Right lobe of liver (tissue), 6 donors: Measurements from ENCODE around the gene TGM3. TPM values are rescaled to one million over a fixed set of nuclear protein-coding genes. Genes with fewer than 3 reads are reported as not detected.

ENCODE experiments used
- ATAC-seq, 4 donors: fragments of 200-7000 bp; cut with Tn5 transposase; one replicate each; pipeline ENCODE4 v1.9.1; 2020; ENCODE audit warnings: mild to moderate bottlenecking in 4 of 4, moderate library complexity in 4 of 4
- DNase-seq, 3 donors: peaks; one replicate each; pipeline ENCODE4 v3.0.0-alpha.2; 2020
- H3K27ac ChIP-seq, 3 donors: fragments of 200-600 bp; one replicate each; pipeline ENCODE4 v1.8.0; 2022
- H3K27me3 ChIP-seq, 2 donors: fragments of 200-600 bp; one replicate each; pipeline ENCODE4 v1.8.0; 2022
- H3K36me3 ChIP-seq, 4 donors: fragments of 200-600 bp; sonication (generic) in 1 of 4; one replicate each; pipeline versions ENCODE4 v1.5.1 to v1.8.0; 2017 to 2022; ENCODE audit warnings: control low read depth in 1 of 4
- H3K4me1 ChIP-seq, 4 donors: fragments of 200-600 bp; sonication (generic) in 1 of 4; one replicate each; pipeline versions ENCODE4 v1.5.1 to v1.8.0; 2017 to 2022; ENCODE audit warnings: control low read depth in 1 of 4
- H3K4me3 ChIP-seq, 3 donors: fragments of 200-600 bp; one replicate each; pipeline ENCODE4 v1.8.0; 2022
- H3K9me3 ChIP-seq, 4 donors: fragments of 200-600 bp; sonication (generic) in 1 of 4; one replicate each; pipeline versions ENCODE4 v1.5.1 to v1.8.0; 2017 to 2022; ENCODE audit warnings: control low read depth in 1 of 4
- POLR2A ChIP-seq: fragments of 450-650 bp; IDR thresholded peaks from one replicate; pipeline ENCODE4 v1.6.1; 2017; ENCODE audit warnings: antibody characterized with exemption, mild to moderate bottlenecking
- WGBS: methylation state at CpG from one replicate; pipeline ENCODE4 v1.1.6; 2018; ENCODE audit warnings: low coverage, low lambda C conversion rate; ENCODE audit not compliant: insufficient coverage; ENCODE audit errors: missing lambda C conversion rate; 5-methylcytosine and 5-hydroxymethylcytosine counted together
- intact Hi-C, 2 donors: fragments of 100-400 bp; cut with DNase I; formaldehyde crosslinking; loops; one replicate each; pipeline versions ENCODE4 v1.11.2 to v1.14.1; 2022
- total RNA-seq, 6 experiments: library from RNA; depleted of rRNA in 2 of 6; stranded (reverse); fragments of >200 nt in 2 of 6; fragmentation: NEBNext Ultra II Directional in 3 of 6; extraction: Animal tissue kit (Norgen Biotek cat#: 25700) in 3 of 6; gene quantifications; one replicate each; pipeline versions ENCODE4 v1.1.0 to v1.2.4, GENCODE V29; 2016 to 2023
- TF ChIP-seq, protein P1 (sequence below), 4 donors: fragments of 200-600 bp in 3 of 4; fragments of 450-650 bp in 1 of 4; IDR thresholded peaks; one replicate each; pipeline versions ENCODE4 v1.5.1 to v1.8.0; 2016 to 2022; ENCODE audit warnings: antibody characterized with exemption in 4 of 4, mild to moderate bottlenecking in 2 of 4
- donor health status: DM: no; HTN: yes; CAD: no.
- donor health status: DM: no; HTN: no; CAD: no.
- donor health status: DM: no; HTN: no; CAD: no.
- donor health status: DM: no; HTN: yes; CAD: no.
- donor health status: DM: no; HTN: yes; CAD: no.

Gene TGM3
- total RNA-seq, 6 experiments from 2014 or later, result 0.15 to 3.0 (median 0.30) TPM; not detected in 2

DNA sequence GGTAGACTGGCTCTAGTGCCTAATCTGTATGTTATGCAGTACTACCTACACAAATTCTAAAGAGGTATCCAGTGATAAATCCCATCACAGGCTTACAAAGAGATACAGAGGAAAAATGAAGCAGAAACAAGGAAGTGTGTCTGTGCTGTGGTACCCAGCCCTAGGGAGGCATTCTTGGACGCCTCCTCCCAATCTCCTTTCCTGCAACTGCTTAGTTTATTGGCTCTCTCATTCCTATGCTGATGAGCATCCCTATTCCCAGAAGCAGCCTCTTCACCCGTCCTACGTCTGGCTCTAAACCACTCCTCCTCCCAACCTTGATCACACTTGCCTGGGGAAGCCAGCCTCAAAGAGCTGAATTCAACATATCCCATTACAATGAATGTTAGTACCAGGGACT is 50.4 kb downstream of the TGM3 start:
- DNase-seq, result no peak
- TF ChIP-seq, protein P1, sequence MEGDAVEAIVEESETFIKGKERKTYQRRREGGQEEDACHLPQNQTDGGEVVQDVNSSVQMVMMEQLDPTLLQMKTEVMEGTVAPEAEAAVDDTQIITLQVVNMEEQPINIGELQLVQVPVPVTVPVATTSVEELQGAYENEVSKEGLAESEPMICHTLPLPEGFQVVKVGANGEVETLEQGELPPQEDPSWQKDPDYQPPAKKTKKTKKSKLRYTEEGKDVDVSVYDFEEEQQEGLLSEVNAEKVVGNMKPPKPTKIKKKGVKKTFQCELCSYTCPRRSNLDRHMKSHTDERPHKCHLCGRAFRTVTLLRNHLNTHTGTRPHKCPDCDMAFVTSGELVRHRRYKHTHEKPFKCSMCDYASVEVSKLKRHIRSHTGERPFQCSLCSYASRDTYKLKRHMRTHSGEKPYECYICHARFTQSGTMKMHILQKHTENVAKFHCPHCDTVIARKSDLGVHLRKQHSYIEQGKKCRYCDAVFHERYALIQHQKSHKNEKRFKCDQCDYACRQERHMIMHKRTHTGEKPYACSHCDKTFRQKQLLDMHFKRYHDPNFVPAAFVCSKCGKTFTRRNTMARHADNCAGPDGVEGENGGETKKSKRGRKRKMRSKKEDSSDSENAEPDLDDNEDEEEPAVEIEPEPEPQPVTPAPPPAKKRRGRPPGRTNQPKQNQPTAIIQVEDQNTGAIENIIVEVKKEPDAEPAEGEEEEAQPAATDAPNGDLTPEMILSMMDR (IDR thresholded peaks at IDR 0.05), result no peak
- no peak for TF ChIP-seq POLR2A
- intact Hi-C loops, result loop anchor here in 1 of 2 donors (10.0 kb wide), 1 partner anchor 131 kb away; no protein-coding TSS in a partner anchor

DNA sequence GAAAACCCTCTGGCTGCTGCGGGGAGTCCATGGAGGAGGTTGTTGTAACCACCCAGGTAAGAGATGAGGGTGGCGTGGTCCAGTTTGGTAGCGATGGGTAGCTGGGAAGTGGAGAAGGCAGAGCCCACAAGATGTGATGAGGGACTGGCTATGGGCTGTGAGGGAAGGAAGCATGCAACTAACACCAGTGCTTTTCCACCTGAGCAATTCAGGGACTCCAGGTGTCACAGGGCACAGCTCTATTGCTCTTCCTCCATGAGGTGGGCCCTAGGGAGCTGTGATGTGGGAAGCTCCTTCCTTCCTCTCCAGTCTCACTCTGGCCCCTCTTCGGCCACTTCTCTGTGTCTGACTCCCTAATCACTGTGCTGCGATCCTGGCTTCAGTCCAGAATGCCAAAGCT is 52.5 kb downstream of the TGM3 start:
- H3K4me1 ChIP-seq, result peaks cover 0 to 4% (median 0%) of the 10 kb centered on the region in 4 donors
- ATAC-seq, result no peak
- no peaks in the 10 kb centered on the region for H3K27me3 ChIP-seq
- no peaks in the 10 kb centered on the region for H3K36me3 ChIP-seq
- WGBS, result 83% methylated on average over 3 of the region's 5 CpGs
- TF ChIP-seq, protein P1 (IDR thresholded peaks at IDR 0.05), result no peak
- TF ChIP-seq POLR2A, result no peak
- DNase-seq, result no peak
- intact Hi-C loops, result loop anchor here in 1 of 2 donors (10.0 kb wide), 1 partner anchor 134 kb away; no protein-coding TSS in a partner anchor
- no peak overlapping the region for H3K4me3 ChIP-seq
- H3K27ac ChIP-seq, result no peak overlapping the region
- no peaks in the 10 kb centered on the region for H3K9me3 ChIP-seq

More for the DNA sequence above, 50.4 kb downstream of the TGM3 start:
- WGBS, result 63% methylated on average over 3 of the region's 3 CpGs
- Histone ChIP-seq H3K27ac (no peak overlapping the region), H3K27me3 (no peaks in the 10 kb centered on the region), H3K4me3 (no peak overlapping the region), H3K36me3 (no peaks in the 10 kb centered on the region), H3K9me3 (no peaks in the 10 kb centered on the region), H3K4me1 (peaks cover 0 to 11% (median 0%) of the 10 kb centered on the region in 4 donors)
- ATAC-seq, result no peak

DNA sequence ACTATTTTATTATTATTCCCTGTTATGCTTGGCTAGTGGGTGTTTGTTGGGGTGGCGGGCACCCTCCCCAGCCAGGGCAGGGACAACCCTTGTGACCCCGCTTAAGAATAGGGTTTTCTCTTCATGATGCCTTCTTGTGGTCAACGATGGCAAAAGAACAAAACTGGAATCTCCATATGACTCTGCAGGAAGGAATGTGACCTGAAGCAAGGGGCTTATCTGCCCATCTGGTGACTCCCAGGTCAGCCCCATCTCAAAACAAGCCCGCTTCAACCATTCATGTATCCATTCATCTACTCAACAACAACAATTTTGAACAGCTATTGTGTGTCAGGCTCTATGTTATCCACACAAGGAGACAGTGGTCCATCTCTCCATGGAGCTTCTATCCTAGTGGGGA is 54.0 kb downstream of the TGM3 start:
- no peak overlapping the region for H3K27ac ChIP-seq
- WGBS, result 81% methylated on average over 4 of the region's 4 CpGs
- intact Hi-C loops, result loop anchor here in 1 of 2 donors (10.0 kb wide), 1 partner anchor 135 kb away; no protein-coding TSS in a partner anchor
- H3K27me3 ChIP-seq, result no peaks in the 10 kb centered on the region
- peaks cover 0 to 4% (median 0%) of the 10 kb centered on the region in 4 donors for H3K4me1 ChIP-seq
- TF ChIP-seq, protein P1 (IDR thresholded peaks at IDR 0.05), result no peak
- no peak for TF ChIP-seq POLR2A
- ATAC-seq (no peak), DNase-seq (no peak)
- no peaks in the 10 kb centered on the region for H3K9me3 ChIP-seq
- H3K36me3 ChIP-seq, result no peaks in the 10 kb centered on the region
- H3K4me3 ChIP-seq, result no peak overlapping the region

DNA sequence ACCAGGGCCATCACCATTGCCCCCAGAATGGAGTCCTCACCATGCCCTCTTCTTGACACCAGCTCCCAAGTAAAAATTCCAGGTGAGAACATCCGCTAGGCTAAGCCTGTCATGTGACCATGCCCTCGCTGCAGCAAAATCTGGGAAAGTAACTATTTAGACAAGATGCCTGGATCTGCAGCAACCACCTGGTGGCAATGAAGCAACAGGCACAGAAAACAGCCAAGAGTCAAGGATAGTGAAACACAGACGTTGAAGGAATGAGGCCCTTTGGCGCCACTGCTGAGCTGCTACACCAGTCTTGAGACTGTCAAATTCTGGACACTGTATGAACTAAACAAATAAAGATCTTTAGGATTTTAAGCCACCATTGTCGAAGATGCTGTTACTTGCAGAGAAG is 54.8 kb downstream of the TGM3 start:
- H3K4me1 ChIP-seq, result peaks cover 0 to 4% (median 0%) of the 10 kb centered on the region in 4 donors
- no peak overlapping the region for H3K27ac ChIP-seq
- no peaks in the 10 kb centered on the region for H3K36me3 ChIP-seq
- no peaks in the 10 kb centered on the region for H3K9me3 ChIP-seq
- no peaks in the 10 kb centered on the region for H3K27me3 ChIP-seq
- DNase-seq (no peak), ATAC-seq (no peak)
- 87% methylated on average over 4 of the region's 5 CpGs for WGBS
- intact Hi-C loops, result no loop called here
- H3K4me3 ChIP-seq, result no peak overlapping the region
- TF ChIP-seq, protein P1 (IDR thresholded peaks at IDR 0.05), result no peak
- no peak for TF ChIP-seq POLR2A
